HEK293 (cell line): ENCODE results near the gene DDX25.

Experiments used
- CTCF ChIA-PET: fragments of 350-600 bp; formaldehyde crosslinking; extraction: SDS; loops from one replicate; lab custom pipeline; 2021; ENCODE audit warnings: antibody characterized with exemption; lab: Yijun Ruan, JAX
- POLR2A ChIA-PET: fragments of 300-600 bp; formaldehyde crosslinking; extraction: SDS; loops from one replicate; lab custom pipeline; 2020; ENCODE audit warnings: antibody characterized with exemption, inconsistent platforms; lab: Yijun Ruan, JAX
- H3K27ac ChIP-seq: fragments of 200-500 bp; sonication (Bioruptor generic); 2 replicates; pipeline ENCODE4 v1.5.1; 2014; ENCODE audit warnings: low read depth, low read length, control low read depth, inconsistent platforms; ENCODE audit errors: extremely low read depth
- H3K36me3 ChIP-seq, 2 experiments: fragments of 200-500 bp in 1 of 2; sonication (Bioruptor generic) in 1 of 2; 1 replicate in 1 of 2; 2 replicates in 1 of 2; pipeline ENCODE4 v1.5.1; 2014 to 2017; ENCODE audit warnings: inconsistent platforms in 2 of 2, low read length in 2 of 2; ENCODE audit not compliant: control insufficient read depth in 2 of 2, insufficient read depth in 1 of 2
- H3K4me1 ChIP-seq: fragments of 200-500 bp; sonication (Bioruptor generic); 2 replicates; pipeline ENCODE4 v1.5.1; 2014; ENCODE audit warnings: mild to moderate bottlenecking, low read length, inconsistent platforms; ENCODE audit not compliant: control insufficient read depth, insufficient read depth
- H3K4me3 ChIP-seq: 2 replicates; pipeline ENCODE4 v1.5.1; 2011; ENCODE audit warnings: low read depth, mild to moderate bottlenecking, control low read depth, low read length, moderate library complexity
- H3K9me3 ChIP-seq: fragments of 200-500 bp; sonication (Bioruptor generic); 2 replicates; pipeline ENCODE4 v1.5.1; 2014; ENCODE audit warnings: low read depth, low read length, inconsistent platforms; ENCODE audit not compliant: control insufficient read depth, insufficient read depth
- AEBP2 ChIP-seq: fragments of 450-650 bp; formaldehyde crosslinking; IDR thresholded peaks from 2 replicates; pipeline ENCODE4 v1.5.1; 2016; ENCODE audit warnings: missing biosample characterization, missing genetic modification characterization, borderline replicate concordance
- ATF2 ChIP-seq: fragments of 450-650 bp; formaldehyde crosslinking; IDR thresholded peaks from 2 replicates; pipeline ENCODE4 v1.5.1; 2016; ENCODE audit warnings: missing biosample characterization, missing genetic modification characterization, low read depth
- GLI4 ChIP-seq: fragments of 450-650 bp; formaldehyde crosslinking; IDR thresholded peaks from 2 replicates; pipeline ENCODE4 v1.5.1; 2016; ENCODE audit warnings: missing biosample characterization, missing genetic modification characterization
- GLIS1 ChIP-seq: fragments of 450-650 bp; formaldehyde crosslinking; IDR thresholded peaks from 2 replicates; pipeline ENCODE4 v1.5.1; 2016; ENCODE audit warnings: missing biosample characterization, missing genetic modification characterization
- PRDM1 ChIP-seq: fragments of 450-650 bp; formaldehyde crosslinking; IDR thresholded peaks from 2 replicates; pipeline ENCODE4; 2016; ENCODE audit warnings: missing biosample characterization, missing genetic modification characterization
- SP2 ChIP-seq: fragments of 450-650 bp; formaldehyde crosslinking; IDR thresholded peaks from 2 replicates; pipeline ENCODE4 v1.5.1; 2016; ENCODE audit warnings: missing biosample characterization, missing genetic modification characterization
- ZBTB10 ChIP-seq: fragments of 450-650 bp; formaldehyde crosslinking; IDR thresholded peaks from 2 replicates; pipeline ENCODE4 v1.5.1; 2016; ENCODE audit warnings: missing biosample characterization, missing genetic modification characterization
- ZFP69B ChIP-seq: fragments of 450-650 bp; formaldehyde crosslinking; IDR thresholded peaks from 2 replicates; pipeline ENCODE4 v1.5.1; 2016; ENCODE audit warnings: missing biosample characterization, missing genetic modification characterization
- ZNF10 ChIP-seq: fragments of 450-650 bp; formaldehyde crosslinking; IDR thresholded peaks from 2 replicates; pipeline ENCODE4 v1.5.1; 2017; ENCODE audit warnings: missing biosample characterization, missing genetic modification characterization
- ZNF112 ChIP-seq: fragments of 450-650 bp; formaldehyde crosslinking; IDR thresholded peaks from 2 replicates; pipeline ENCODE4 v1.5.0; 2017; ENCODE audit warnings: missing biosample characterization, missing genetic modification characterization
- ZNF248 ChIP-seq: fragments of 450-650 bp; formaldehyde crosslinking; IDR thresholded peaks from 2 replicates; pipeline ENCODE4 v1.5.1; 2017; ENCODE audit warnings: missing biosample characterization, missing genetic modification characterization
- ZNF302 ChIP-seq: fragments of 450-650 bp; formaldehyde crosslinking; IDR thresholded peaks from 2 replicates; pipeline ENCODE4 v1.5.1; 2016; ENCODE audit warnings: missing biosample characterization, missing genetic modification characterization, low read depth
- ZNF366 ChIP-seq: fragments of 450-650 bp; formaldehyde crosslinking; conservative IDR thresholded peaks from 2 replicates; pipeline ENCODE4 v1.5.1; 2016; ENCODE audit warnings: missing biosample characterization, missing genetic modification characterization
- ZNF416 ChIP-seq: fragments of 450-650 bp; formaldehyde crosslinking; IDR thresholded peaks from 2 replicates; pipeline ENCODE4 v1.5.1; 2016; ENCODE audit warnings: missing biosample characterization, missing genetic modification characterization
- ZNF549 ChIP-seq: fragments of 450-650 bp; IDR thresholded peaks from 2 replicates; pipeline ENCODE4 v1.5.1; 2018; ENCODE audit warnings: missing biosample characterization, missing genetic modification characterization, mild to moderate bottlenecking, inconsistent platforms, moderate library complexity
- ZNF561 ChIP-seq: fragments of 450-650 bp; IDR thresholded peaks from 2 replicates; pipeline ENCODE4 v1.5.1; 2018; ENCODE audit warnings: missing biosample characterization, missing genetic modification characterization, borderline replicate concordance
- ZNF600 ChIP-seq: fragments of 450-650 bp; formaldehyde crosslinking; IDR thresholded peaks from 2 replicates; pipeline ENCODE4 v1.5.1; 2016; ENCODE audit warnings: missing biosample characterization, missing genetic modification characterization
- ZNF623 ChIP-seq: fragments of 450-650 bp; formaldehyde crosslinking; IDR thresholded peaks from 2 replicates; pipeline ENCODE4 v1.5.1; 2016; ENCODE audit warnings: missing biosample characterization, missing genetic modification characterization
- ZNF792 ChIP-seq: fragments of 450-650 bp; formaldehyde crosslinking; IDR thresholded peaks from 2 replicates; pipeline ENCODE4 v1.5.1; 2016; ENCODE audit warnings: missing biosample characterization, missing genetic modification characterization
- ZNF843 ChIP-seq: fragments of 450-650 bp; formaldehyde crosslinking; IDR thresholded peaks from 2 replicates; pipeline ENCODE4 v1.5.1; 2016; ENCODE audit warnings: missing biosample characterization, missing genetic modification characterization
- ZSCAN16 ChIP-seq: fragments of 450-650 bp; formaldehyde crosslinking; IDR thresholded peaks from 2 replicates; pipeline ENCODE4 v1.5.1; 2016; ENCODE audit warnings: missing biosample characterization, missing genetic modification characterization

DDX25 gene

GRCh38 chr11:125950178-125950490, 45.8 kb downstream of the DDX25 start:
- POLR2A ChIA-PET: no interaction called here
- H3K9me3 ChIP-seq: no peaks in the 10 kb centered on the region
- TF ChIP-seq SP2 (tag by site-specific recombination): no peak
- TF ChIP-seq AEBP2 (tag by site-specific recombination): no peak
- TF ChIP-seq ZBTB10 (tag by site-specific recombination): no peak
- TF ChIP-seq ZSCAN16 (tag by site-specific recombination): no peak
- TF ChIP-seq GLIS1: no peak
- TF ChIP-seq ZNF248 (tag by site-specific recombination): no peak
- no peak for TF ChIP-seq ZNF302 (tag by site-specific recombination)
- TF ChIP-seq ZNF623 (tag by site-specific recombination): no peak
- no peak for TF ChIP-seq ZNF600
- no peak for TF ChIP-seq ZNF561 (tag by site-specific recombination)
- TF ChIP-seq ZNF112 (tag by site-specific recombination): no peak
- no peak for TF ChIP-seq ZNF10 (tag by site-specific recombination)
- no peak for TF ChIP-seq ZNF549 (tag by site-specific recombination)
- TF ChIP-seq ZNF792 (tag by site-specific recombination): no peak
- TF ChIP-seq PRDM1 (tag by site-specific recombination): no peak
- no peak for TF ChIP-seq ZNF843 (tag by site-specific recombination)
- TF ChIP-seq ZNF416 (tag by site-specific recombination): no peak
- no peak for TF ChIP-seq GLI4 (tag by site-specific recombination)
- TF ChIP-seq, all 188 proteins: peak for 0
- no peak overlapping the region for H3K4me3 ChIP-seq
- no peaks in the 10 kb centered on the region for H3K36me3 ChIP-seq
- CTCF ChIA-PET: interaction anchor here (1.3 kb wide), 2 partner anchors 27 to 244 kb away, joined by 3 read pairs; no protein-coding TSS in a partner anchor
- no peaks in the 10 kb centered on the region for H3K4me1 ChIP-seq
- H3K27ac ChIP-seq: no peak overlapping the region

- no peaks in the 10 kb centered on the region for H3K4me1 ChIP-seq
- H3K4me3 ChIP-seq: no peak overlapping the region
- TF ChIP-seq ZNF366 (tag by site-specific recombination): no peak
- TF ChIP-seq ATF2 (tag by site-specific recombination): no peak
- TF ChIP-seq ZFP69B (tag by site-specific recombination): no peak
- H3K9me3 ChIP-seq: no peaks in the 10 kb centered on the region
- H3K36me3 ChIP-seq: peaks cover 0 to 6% of the 10 kb centered on the region in 2 experiments; a peak in 1 of 3 replicates
- no peak overlapping the region for H3K27ac ChIP-seq
- CTCF ChIA-PET: interaction anchor here (1.3 kb wide), 2 partner anchors 28 to 243 kb away, joined by 3 read pairs; no protein-coding TSS in a partner anchor
- POLR2A ChIA-PET: no interaction called here
These were observed 46.7 kb downstream of the DDX25 start for GRCh38 chr11:125950696-125951651.
